ENCODE measurements around the gene KCNQ1OT1. TPM values are rescaled to one million over a fixed set of nuclear protein-coding genes. Genes with fewer than 3 reads are reported as not detected.

The KCNQ1OT1 gene
- total RNA-seq, 1 experiment from 2014 or later: 1.2 TPM

GRCh38 chr11:2708757-2709281 lies 9.0 kb upstream of the KCNQ1OT1 start:
- H2BK12ac ChIP-seq (ENCODE audit: insufficient read length, low read depth, low read length): no peak overlapping the region
- no peak for TF ChIP-seq CTCF (conservative IDR thresholded peaks at IDR 0.05)

More at GRCh38 chr11:2708757-2709281, 9.0 kb upstream of the KCNQ1OT1 start:
- Mint-ChIP-seq H3K9me3 (peaks cover 24 to 27% of the 10 kb centered on the region in 2 experiments), H3K4me1 (peaks cover 15 to 18% of the 10 kb centered on the region in 2 experiments), H3K27ac (no peak overlapping the region), H3K27me3 (ENCODE audit: low read depth) (peaks cover 100% of the 10 kb centered on the region), H3K4me3 (no peak overlapping the region), H3K36me3 (ENCODE audit: insufficient read depth in 1 of 3, low read depth in 3 of 3) (peaks cover 5 to 33% (median 8%) of the 10 kb centered on the region in 3 experiments; a peak in 4 of 7 replicates)
- no peaks in the 10 kb centered on the region for H3K79me2 ChIP-seq (ENCODE audit: insufficient read depth, low read length)
- H2AFZ ChIP-seq (ENCODE audit: low read length): no peak overlapping the region
- no peak overlapping the region for H2BK15ac ChIP-seq (ENCODE audit: low read depth, low read length)
- H3K79me1 ChIP-seq (ENCODE audit: insufficient read depth, low read depth, low read length, poor library complexity, severe bottlenecking): no peaks in the 10 kb centered on the region
- H3K14ac ChIP-seq (ENCODE audit: insufficient read depth, low read length): no peak overlapping the region
- no peak overlapping the region for H3K18ac ChIP-seq (ENCODE audit: insufficient read length, low read depth, low read length)
- H3K9ac ChIP-seq (ENCODE audit: extremely low read depth, insufficient read length, low read length): no peak overlapping the region
- H3K27ac ChIP-seq (ENCODE audit: insufficient read length, low read depth, low read length): no peak overlapping the region
- H2BK20ac ChIP-seq (ENCODE audit: low read depth, low read length, poor library complexity, severe bottlenecking): no peak overlapping the region
- H4K8ac ChIP-seq (replicated peaks; ENCODE audit: insufficient read length, low read depth, low read length): no peak overlapping the region
- H3T11ph ChIP-seq (ENCODE audit: low read length): no peak overlapping the region
- H3K4ac ChIP-seq (ENCODE audit: low read depth, low read length): no peak overlapping the region
- no peak overlapping the region for H3K4me2 ChIP-seq (ENCODE audit: insufficient read depth, insufficient read length, low read length)
- DNase-seq: no peak
- no peak overlapping the region for H3K23ac ChIP-seq (ENCODE audit: insufficient read length, low read depth, low read length)
- H4K20me1 ChIP-seq (ENCODE audit: control insufficient read depth, insufficient read depth, insufficient read length): no peaks in the 10 kb centered on the region
- no peak overlapping the region for H4K5ac ChIP-seq (ENCODE audit: insufficient read length, low read depth, low read length)
- H3K56ac ChIP-seq (ENCODE audit: insufficient read length, low read depth, low read length): no peak overlapping the region
- WGBS (ENCODE audit: extremely low coverage, insufficient read length, low lambda C conversion rate): no CpG with 5 or more reads among the region's 14 CpGs
- no peaks in the 10 kb centered on the region; the same call in 1 of the 2 replicates for H3K4me1 ChIP-seq (ENCODE audit: insufficient read depth, low read length)
- H3K27me3 ChIP-seq (ENCODE audit: insufficient read depth, low read length): peaks cover 2% of the 10 kb centered on the region; the same call in 1 of the 2 replicates
- H3K9me3 ChIP-seq (ENCODE audit: control insufficient read depth, low read depth, low read length): no peaks in the 10 kb centered on the region
- no peak overlapping the region for H2AK5ac ChIP-seq (ENCODE audit: insufficient read length, low read length)
- H2BK5ac ChIP-seq (ENCODE audit: insufficient read length, low read length): no peak overlapping the region
- H3K23me2 ChIP-seq (ENCODE audit: insufficient read length, low read depth, low read length, poor library complexity, severe bottlenecking): no peaks in the 10 kb centered on the region
- no peak overlapping the region for H2BK120ac ChIP-seq (ENCODE audit: low read depth, low read length, poor library complexity, severe bottlenecking)
- no peak overlapping the region for H4K91ac ChIP-seq (ENCODE audit: insufficient read length, low read depth, low read length)
